HepG2 (cell line): Measurements from ENCODE around the gene USP36. TPM values are rescaled to one million over a fixed set of nuclear protein-coding genes. Genes with fewer than 3 reads are reported as not detected.
A peak's percentile ranks its signal among the peaks of the same experiment; 100 is the strongest.

ENCODE experiments used
- DMAP1 ChIP-seq: IDR thresholded peaks from 2 replicates; pipeline ENCODE4 v1.6.1; 2016
- SOX13 ChIP-seq, 3 experiments: fragments of 450-650 bp in 1 of 3; sonication (generic) in 1 of 3; formaldehyde crosslinking in 1 of 3; IDR thresholded peaks in 2 of 3; conservative IDR thresholded peaks in 1 of 3; 2 replicates each; pipeline versions ENCODE4 v1.5.0 to v1.6.1; 2016 to 2020; ENCODE audit warnings: antibody characterized with exemption in 1 of 3, mild to moderate bottlenecking in 1 of 3, missing compliant biosample characterization in 1 of 3, missing genetic modification reagents in 1 of 3, moderate library complexity in 1 of 3
- U2AF2 ChIP-seq: fragments of 200-400 bp; formaldehyde crosslinking; IDR thresholded peaks from 2 replicates; pipeline ENCODE4 v1.6.1; 2017; ENCODE audit warnings: low read depth, mild to moderate bottlenecking, low read length
- ZFP1 ChIP-seq: IDR thresholded peaks from 2 replicates; pipeline ENCODE4 v1.6.1; 2016
- ZNF331 ChIP-seq: sonication (generic); formaldehyde crosslinking; IDR thresholded peaks from 2 replicates; pipeline ENCODE4 v1.4.0; 2020; ENCODE audit warnings: missing genetic modification reagents
- ZNF589 ChIP-seq: sonication (generic); formaldehyde crosslinking; conservative IDR thresholded peaks from 2 replicates; pipeline ENCODE4 v1.8.0; 2022; ENCODE audit warnings: mild to moderate bottlenecking, moderate library complexity, missing genetic modification reagents
- ZNF839 ChIP-seq: sonication (generic); formaldehyde crosslinking; IDR thresholded peaks from 2 replicates; pipeline ENCODE4 v1.4.0; 2020; ENCODE audit warnings: missing genetic modification reagents, mild to moderate bottlenecking, borderline replicate concordance
- polyA plus RNA-seq, 8 experiments: library from polyadenylated mRNA; depleted of rRNA in 3 of 8; stranded (reverse) in 7 of 8; unstranded in 1 of 8; fragments of >200 nt; fragmentation: Illumina TruSeq in 4 of 8; extraction: Trizol in 4 of 8; gene quantifications; 2 replicates each; pipeline versions ENCODE4 v1.2.1 to v1.2.3, GENCODE V29; 2011 to 2016; ENCODE audit warnings: low read depth in 4 of 8, missing spikeins in 1 of 8, mixed read lengths in 1 of 8; ENCODE audit not compliant: insufficient read depth in 1 of 8
- total RNA-seq, 5 experiments: library from RNA; depleted of rRNA; stranded (reverse); fragments of >200 nt; fragmentation: Illumina TruSeq; extraction: Trizol; gene quantifications; 2 replicates each; pipeline ENCODE4 v1.2.3, GENCODE V29; 2016; ENCODE audit warnings: low read depth in 1 of 5
- TF ChIP-seq, protein P1 (sequence below): sonication (generic); formaldehyde crosslinking; IDR thresholded peaks from 2 replicates; pipeline ENCODE4 v1.5.0; 2020; ENCODE audit warnings: missing genetic modification reagents
- TF ChIP-seq, protein P2 (sequence below): sonication (generic); formaldehyde crosslinking; IDR thresholded peaks from 2 replicates; pipeline ENCODE4 v1.9.0; 2021; ENCODE audit warnings: mild to moderate bottlenecking, missing genetic modification reagents
- TF ChIP-seq, protein P3 (sequence below): sonication (generic); formaldehyde crosslinking; IDR thresholded peaks from 2 replicates; pipeline ENCODE4 v1.4.0; 2020; ENCODE audit warnings: mild to moderate bottlenecking, missing genetic modification reagents
- TF ChIP-seq, protein P4 (sequence below): sonication (generic); formaldehyde crosslinking; IDR thresholded peaks from 2 replicates; pipeline ENCODE4 v1.4.0; 2020; ENCODE audit warnings: mild to moderate bottlenecking, missing genetic modification reagents, borderline replicate concordance
- TF ChIP-seq, protein P5 (sequence below): sonication (generic); formaldehyde crosslinking; IDR thresholded peaks from 2 replicates; pipeline ENCODE4 v1.5.1; 2020; ENCODE audit warnings: missing genetic modification reagents, mild to moderate bottlenecking, borderline replicate concordance
- TF ChIP-seq, protein P6 (sequence below): IDR thresholded peaks from 2 replicates; pipeline ENCODE4 v1.6.1; 2016; ENCODE audit warnings: missing compliant biosample characterization, missing genetic modification reagents, borderline replicate concordance

Gene USP36
- total and polyA plus RNA-seq, 2 of the 13 experiments (the other 11 are each of a cell fraction or from before 2014, with no cell fraction given) = 29.6 to 45.9 TPM

DNA sequence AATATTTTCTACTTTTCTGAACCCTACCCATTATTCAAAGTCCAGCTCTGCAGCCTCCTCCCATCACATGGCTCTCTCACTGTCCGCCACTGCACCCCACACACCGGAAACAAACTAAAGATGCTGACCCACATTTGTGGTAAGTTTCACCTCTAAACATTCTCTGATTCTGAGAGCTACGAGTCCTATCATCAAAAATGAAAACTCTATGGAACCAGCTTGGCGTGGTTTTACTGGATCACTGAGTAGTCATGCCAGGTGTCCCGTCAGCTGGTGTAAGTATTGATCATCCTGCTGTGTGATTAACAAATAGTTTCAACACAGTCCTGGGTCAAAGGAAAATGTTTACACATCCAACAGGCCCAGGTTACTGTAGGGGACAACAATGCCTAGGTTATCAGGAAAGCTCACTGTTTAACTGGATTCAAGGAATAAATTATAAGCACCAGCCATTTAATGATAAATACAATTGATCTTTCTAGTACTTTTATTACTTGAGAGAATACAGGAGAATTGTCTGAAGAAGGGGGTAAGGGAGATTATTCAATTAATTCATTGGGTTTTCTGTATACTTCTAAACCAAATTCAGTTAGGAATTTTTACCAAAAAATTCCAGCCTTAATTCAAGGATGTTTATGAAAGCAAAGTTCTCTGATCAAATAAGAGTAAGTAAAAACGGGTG, 92.4 kb downstream of the USP36 start (continued):
- TF ChIP-seq, protein P1, sequence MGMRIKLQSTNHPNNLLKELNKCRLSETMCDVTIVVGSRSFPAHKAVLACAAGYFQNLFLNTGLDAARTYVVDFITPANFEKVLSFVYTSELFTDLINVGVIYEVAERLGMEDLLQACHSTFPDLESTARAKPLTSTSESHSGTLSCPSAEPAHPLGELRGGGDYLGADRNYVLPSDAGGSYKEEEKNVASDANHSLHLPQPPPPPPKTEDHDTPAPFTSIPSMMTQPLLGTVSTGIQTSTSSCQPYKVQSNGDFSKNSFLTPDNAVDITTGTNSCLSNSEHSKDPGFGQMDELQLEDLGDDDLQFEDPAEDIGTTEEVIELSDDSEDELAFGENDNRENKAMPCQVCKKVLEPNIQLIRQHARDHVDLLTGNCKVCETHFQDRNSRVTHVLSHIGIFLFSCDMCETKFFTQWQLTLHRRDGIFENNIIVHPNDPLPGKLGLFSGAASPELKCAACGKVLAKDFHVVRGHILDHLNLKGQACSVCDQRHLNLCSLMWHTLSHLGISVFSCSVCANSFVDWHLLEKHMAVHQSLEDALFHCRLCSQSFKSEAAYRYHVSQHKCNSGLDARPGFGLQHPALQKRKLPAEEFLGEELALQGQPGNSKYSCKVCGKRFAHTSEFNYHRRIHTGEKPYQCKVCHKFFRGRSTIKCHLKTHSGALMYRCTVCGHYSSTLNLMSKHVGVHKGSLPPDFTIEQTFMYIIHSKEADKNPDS = no peak
- TF ChIP-seq U2AF2 (no peak), ZFP1 (CRISPR knock-in tag) (no peak), SOX13 (IDR thresholded peaks at IDR 0.05) (peak; percentile 87; the same call in 1 of the 2 replicates), SOX13 (CRISPR knock-in tag; conservative IDR thresholded peaks at IDR 0.05 in 1 of 2, IDR thresholded peaks at IDR 0.05 in 1 of 2) (peak; percentile 11 to 97; a peak in 2 of 4 replicates), ZNF839 (no peak), ZNF331 (CRISPR knock-in tag) (peak; percentile 88), DMAP1 (CRISPR knock-in tag) (peak; percentile 62), ZNF589 (CRISPR knock-in tag) (no peak)
- TF ChIP-seq, protein P2, sequence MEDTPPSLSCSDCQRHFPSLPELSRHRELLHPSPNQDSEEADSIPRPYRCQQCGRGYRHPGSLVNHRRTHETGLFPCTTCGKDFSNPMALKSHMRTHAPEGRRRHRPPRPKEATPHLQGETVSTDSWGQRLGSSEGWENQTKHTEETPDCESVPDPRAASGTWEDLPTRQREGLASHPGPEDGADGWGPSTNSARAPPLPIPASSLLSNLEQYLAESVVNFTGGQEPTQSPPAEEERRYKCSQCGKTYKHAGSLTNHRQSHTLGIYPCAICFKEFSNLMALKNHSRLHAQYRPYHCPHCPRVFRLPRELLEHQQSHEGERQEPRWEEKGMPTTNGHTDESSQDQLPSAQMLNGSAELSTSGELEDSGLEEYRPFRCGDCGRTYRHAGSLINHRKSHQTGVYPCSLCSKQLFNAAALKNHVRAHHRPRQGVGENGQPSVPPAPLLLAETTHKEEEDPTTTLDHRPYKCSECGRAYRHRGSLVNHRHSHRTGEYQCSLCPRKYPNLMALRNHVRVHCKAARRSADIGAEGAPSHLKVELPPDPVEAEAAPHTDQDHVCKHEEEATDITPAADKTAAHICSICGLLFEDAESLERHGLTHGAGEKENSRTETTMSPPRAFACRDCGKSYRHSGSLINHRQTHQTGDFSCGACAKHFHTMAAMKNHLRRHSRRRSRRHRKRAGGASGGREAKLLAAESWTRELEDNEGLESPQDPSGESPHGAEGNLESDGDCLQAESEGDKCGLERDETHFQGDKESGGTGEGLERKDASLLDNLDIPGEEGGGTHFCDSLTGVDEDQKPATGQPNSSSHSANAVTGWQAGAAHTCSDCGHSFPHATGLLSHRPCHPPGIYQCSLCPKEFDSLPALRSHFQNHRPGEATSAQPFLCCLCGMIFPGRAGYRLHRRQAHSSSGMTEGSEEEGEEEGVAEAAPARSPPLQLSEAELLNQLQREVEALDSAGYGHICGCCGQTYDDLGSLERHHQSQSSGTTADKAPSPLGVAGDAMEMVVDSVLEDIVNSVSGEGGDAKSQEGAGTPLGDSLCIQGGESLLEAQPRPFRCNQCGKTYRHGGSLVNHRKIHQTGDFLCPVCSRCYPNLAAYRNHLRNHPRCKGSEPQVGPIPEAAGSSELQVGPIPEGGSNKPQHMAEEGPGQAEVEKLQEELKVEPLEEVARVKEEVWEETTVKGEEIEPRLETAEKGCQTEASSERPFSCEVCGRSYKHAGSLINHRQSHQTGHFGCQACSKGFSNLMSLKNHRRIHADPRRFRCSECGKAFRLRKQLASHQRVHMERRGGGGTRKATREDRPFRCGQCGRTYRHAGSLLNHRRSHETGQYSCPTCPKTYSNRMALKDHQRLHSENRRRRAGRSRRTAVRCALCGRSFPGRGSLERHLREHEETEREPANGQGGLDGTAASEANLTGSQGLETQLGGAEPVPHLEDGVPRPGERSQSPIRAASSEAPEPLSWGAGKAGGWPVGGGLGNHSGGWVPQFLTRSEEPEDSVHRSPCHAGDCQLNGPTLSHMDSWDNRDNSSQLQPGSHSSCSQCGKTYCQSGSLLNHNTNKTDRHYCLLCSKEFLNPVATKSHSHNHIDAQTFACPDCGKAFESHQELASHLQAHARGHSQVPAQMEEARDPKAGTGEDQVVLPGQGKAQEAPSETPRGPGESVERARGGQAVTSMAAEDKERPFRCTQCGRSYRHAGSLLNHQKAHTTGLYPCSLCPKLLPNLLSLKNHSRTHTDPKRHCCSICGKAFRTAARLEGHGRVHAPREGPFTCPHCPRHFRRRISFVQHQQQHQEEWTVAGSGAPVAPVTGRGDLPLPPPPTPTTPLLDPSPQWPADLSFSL (CRISPR knock-in tag) = no peak; the same call in 1 of the 2 replicates
- TF ChIP-seq, protein P3, sequence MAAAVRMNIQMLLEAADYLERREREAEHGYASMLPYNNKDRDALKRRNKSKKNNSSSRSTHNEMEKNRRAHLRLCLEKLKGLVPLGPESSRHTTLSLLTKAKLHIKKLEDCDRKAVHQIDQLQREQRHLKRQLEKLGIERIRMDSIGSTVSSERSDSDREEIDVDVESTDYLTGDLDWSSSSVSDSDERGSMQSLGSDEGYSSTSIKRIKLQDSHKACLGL (CRISPR knock-in tag) = no peak
- TF ChIP-seq, protein P4, sequence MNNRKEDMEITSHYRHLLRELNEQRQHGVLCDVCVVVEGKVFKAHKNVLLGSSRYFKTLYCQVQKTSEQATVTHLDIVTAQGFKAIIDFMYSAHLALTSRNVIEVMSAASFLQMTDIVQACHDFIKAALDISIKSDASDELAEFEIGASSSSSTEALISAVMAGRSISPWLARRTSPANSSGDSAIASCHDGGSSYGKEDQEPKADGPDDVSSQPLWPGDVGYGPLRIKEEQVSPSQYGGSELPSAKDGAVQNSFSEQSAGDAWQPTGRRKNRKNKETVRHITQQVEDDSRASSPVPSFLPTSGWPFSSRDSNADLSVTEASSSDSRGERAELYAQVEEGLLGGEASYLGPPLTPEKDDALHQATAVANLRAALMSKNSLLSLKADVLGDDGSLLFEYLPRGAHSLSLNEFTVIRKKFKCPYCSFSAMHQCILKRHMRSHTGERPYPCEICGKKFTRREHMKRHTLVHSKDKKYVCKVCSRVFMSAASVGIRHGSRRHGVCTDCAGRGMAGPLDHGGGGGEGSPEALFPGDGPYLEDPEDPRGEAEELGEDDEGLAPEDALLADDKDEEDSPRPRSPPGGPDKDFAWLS = no peak
- TF ChIP-seq, protein P5, sequence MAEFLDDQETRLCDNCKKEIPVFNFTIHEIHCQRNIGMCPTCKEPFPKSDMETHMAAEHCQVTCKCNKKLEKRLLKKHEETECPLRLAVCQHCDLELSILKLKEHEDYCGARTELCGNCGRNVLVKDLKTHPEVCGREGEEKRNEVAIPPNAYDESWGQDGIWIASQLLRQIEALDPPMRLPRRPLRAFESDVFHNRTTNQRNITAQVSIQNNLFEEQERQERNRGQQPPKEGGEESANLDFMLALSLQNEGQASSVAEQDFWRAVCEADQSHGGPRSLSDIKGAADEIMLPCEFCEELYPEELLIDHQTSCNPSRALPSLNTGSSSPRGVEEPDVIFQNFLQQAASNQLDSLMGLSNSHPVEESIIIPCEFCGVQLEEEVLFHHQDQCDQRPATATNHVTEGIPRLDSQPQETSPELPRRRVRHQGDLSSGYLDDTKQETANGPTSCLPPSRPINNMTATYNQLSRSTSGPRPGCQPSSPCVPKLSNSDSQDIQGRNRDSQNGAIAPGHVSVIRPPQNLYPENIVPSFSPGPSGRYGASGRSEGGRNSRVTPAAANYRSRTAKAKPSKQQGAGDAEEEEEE = no peak
- TF ChIP-seq, protein P6, sequence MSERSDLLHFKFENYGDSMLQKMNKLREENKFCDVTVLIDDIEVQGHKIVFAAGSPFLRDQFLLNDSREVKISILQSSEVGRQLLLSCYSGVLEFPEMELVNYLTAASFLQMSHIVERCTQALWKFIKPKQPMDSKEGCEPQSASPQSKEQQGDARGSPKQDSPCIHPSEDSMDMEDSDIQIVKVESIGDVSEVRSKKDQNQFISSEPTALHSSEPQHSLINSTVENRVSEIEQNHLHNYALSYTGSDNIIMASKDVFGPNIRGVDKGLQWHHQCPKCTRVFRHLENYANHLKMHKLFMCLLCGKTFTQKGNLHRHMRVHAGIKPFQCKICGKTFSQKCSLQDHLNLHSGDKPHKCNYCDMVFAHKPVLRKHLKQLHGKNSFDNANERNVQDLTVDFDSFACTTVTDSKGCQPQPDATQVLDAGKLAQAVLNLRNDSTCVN (CRISPR knock-in tag) = 0 out of 2 replicates have a peak, but pooled peaks have one; percentile 33
